AG09309 (cell line): ENCODE measurements around the gene NANP.
"Not testable (repeated sequence)": the region's sequence is repeated elsewhere in the genome, so short reads cannot be mapped to it uniquely, and the experiment has no call there.

ENCODE experiments used
- DNase-seq: peaks from one replicate; pipeline ENCODE4 v3.0.0-alpha.2; 2010; ENCODE audit warnings: low read depth
- H3K4me3 ChIP-seq: 2 replicates; pipeline ENCODE4 v1.5.1; 2011; ENCODE audit warnings: mild to moderate bottlenecking, low read depth, low read length, moderate library complexity; ENCODE audit not compliant: control insufficient read depth
- CTCF ChIP-seq: IDR thresholded peaks from 2 replicates; pipeline ENCODE4 v1.5.1; 2011; ENCODE audit warnings: mild to moderate bottlenecking, low read depth, low read length, inconsistent platforms; ENCODE audit not compliant: insufficient read depth, control insufficient read depth; ENCODE audit errors: missing control alignments

The NANP gene

GRCh38 chr20:25605148-25605547, 18.7 kb downstream of the NANP start:
- TF ChIP-seq CTCF = no peak
- H3K4me3 ChIP-seq = no peak overlapping the region
- no peak for DNase-seq

- DNase-seq = no peak
- no peak overlapping the region for H3K4me3 ChIP-seq
- TF ChIP-seq CTCF = no peak
Measured at GRCh38 chr20:25604611-25605010, 19.2 kb downstream of the NANP start.

- not testable (repeated sequence) for H3K4me3 ChIP-seq, DNase-seq
Measured at GRCh38 chr20:25602914-25603309, 20.9 kb downstream of the NANP start.

GRCh38 chr20:25602191-25602913, 21.5 kb downstream of the NANP start:
- not testable (repeated sequence) for H3K4me3 ChIP-seq, DNase-seq

- TF ChIP-seq CTCF = no peak
- no peak overlapping the region for H3K4me3 ChIP-seq
- DNase-seq = no peak
Measured at GRCh38 chr20:25601659-25602058, 22.2 kb downstream of the NANP start.

GRCh38 chr20:25600632-25601031, 23.2 kb downstream of the NANP start:
- no peak for DNase-seq
- H3K4me3 ChIP-seq = no peak overlapping the region
- no peak for TF ChIP-seq CTCF

- TF ChIP-seq CTCF = no peak
- no peak for DNase-seq
Measured at GRCh38 chr20:25592135-25592852, 31.5 kb downstream of the NANP start.

GRCh38 chr20:25590778-25591177, 33.0 kb downstream of the NANP start:
- DNase-seq = not testable (repeated sequence)

More at GRCh38 chr20:25592135-25592852, 31.5 kb downstream of the NANP start:
- H3K4me3 ChIP-seq = no peak overlapping the region

More at GRCh38 chr20:25590778-25591177, 33.0 kb downstream of the NANP start:
- not testable (repeated sequence) for H3K4me3 ChIP-seq
